RPMI7951 (cell line): ENCODE data around the gene KLC4. TPM values are rescaled to one million over a fixed set of nuclear protein-coding genes. Genes with fewer than 3 reads are reported as not detected.

Experiments
- total RNA-seq: library from RNA; depleted of rRNA; stranded (reverse); fragments of >200 nt; shearing (Covaris generic); gene quantifications from 2 replicates; pipeline ENCODE4 v1.2.3, GENCODE V29; 2014; rRNA removed

KLC4 gene
- total RNA-seq, 1 experiment from 2014 or later = 9.4 TPM

Other genes with a start within 250 kb of the KLC4 start
- 142 and 157 TPM in 2 replicates for gene RPL7L1, start 180.0 kb upstream of the KLC4 start, total RNA-seq
- gene PTCRA, start 143.6 kb upstream of the KLC4 start, total RNA-seq = not detected in 2 replicates
- 70.0 and 83.3 TPM in 2 replicates for gene CNPY3, start 130.2 kb upstream of the KLC4 start, total RNA-seq
- 0.12 TPM in 1 of 2 replicates, not detected in the other for gene GNMT, start 98.9 kb upstream of the KLC4 start, total RNA-seq
- 16.5 and 18.1 TPM in 2 replicates for gene PEX6, start 80.5 kb upstream of the KLC4 start, total RNA-seq
- 81.0 and 98.6 TPM in 2 replicates for gene PPP2R5D, start 75.1 kb upstream of the KLC4 start, total RNA-seq
- 131 and 184 TPM in 2 replicates for gene MEA1, start 45.7 kb upstream of the KLC4 start, total RNA-seq
- gene KLHDC3, start 45.4 kb upstream of the KLC4 start, total RNA-seq = 69.3 and 89.0 TPM in 2 replicates
- gene RRP36, start 38.0 kb upstream of the KLC4 start, total RNA-seq = 117 and 148 TPM in 2 replicates
- 16.5 and 18.2 TPM in 2 replicates for gene CUL7, start 5.8 kb upstream of the KLC4 start, total RNA-seq
- gene MRPL2, start 197 bp upstream of the KLC4 start, total RNA-seq = 50.0 and 54.3 TPM in 2 replicates
- gene PTK7, start 16.7 kb downstream of the KLC4 start, total RNA-seq = 59.6 and 66.4 TPM in 2 replicates
- 10.7 and 16.7 TPM in 2 replicates for gene SRF, start 111.6 kb downstream of the KLC4 start, total RNA-seq
- 6.6 and 9.9 TPM in 2 replicates for gene CUL9, start 122.6 kb downstream of the KLC4 start, total RNA-seq
- 50.3 and 74.5 TPM in 2 replicates for gene DNPH1, start 169.8 kb downstream of the KLC4 start, total RNA-seq
- gene TTBK1, start 183.8 kb downstream of the KLC4 start, total RNA-seq = not detected in 2 replicates
- gene SLC22A7, start 238.6 kb downstream of the KLC4 start, total RNA-seq = not detected in 2 replicates
- gene CRIP3, start 249.2 kb downstream of the KLC4 start, total RNA-seq = not detected in 2 replicates